Gastrocnemius medialis (tissue), 4 donors: Measurements from ENCODE around the gene CPZ.

Experiments used
- CTCF ChIP-seq, 5 experiments: fragments of 450-650 bp in 3 of 5; fragments of 200-600 bp in 2 of 5; sonication (generic) in 2 of 5; IDR thresholded peaks in 4 of 5; conservative IDR thresholded peaks in 1 of 5; 1 replicate in 4 of 5; 2 replicates in 1 of 5; pipeline ENCODE4 v1.5.1; 2016 to 2019; ENCODE audit warnings: antibody characterized with exemption in 5 of 5, mild to moderate bottlenecking in 3 of 5, moderate library complexity in 3 of 5
- POLR2A ChIP-seq, 2 donors: fragments of 450-650 bp; IDR thresholded peaks; one replicate each; pipeline ENCODE4 v1.6.1; 2017; ENCODE audit warnings: antibody characterized with exemption in 2 of 2, mild to moderate bottlenecking in 2 of 2, moderate library complexity in 2 of 2

- TF ChIP-seq POLR2A (IDR thresholded peaks at IDR 0.05) (no peak), CTCF (IDR thresholded peaks at IDR 0.05 in 4 of 5, conservative IDR thresholded peaks at IDR 0.05 in 1 of 5) (no peak)
Observed at GRCh38 chr4:8564595-8564994, 28.0 kb upstream of the CPZ start.
